ENCODE results near the gene CHRM2. TPM values are rescaled to one million over a fixed set of nuclear protein-coding genes. Genes with fewer than 3 reads are reported as not detected.

Gene CHRM2
- total RNA-seq, 1 experiment from 2014 or later: not detected

GRCh38 chr7:136887317-136887716 lies 18.9 kb downstream of the CHRM2 start:
- ATAC-seq (no peak), DNase-seq (ENCODE audit: low read depth, low spot score) (no peak)
- CTCF ChIA-PET: no interaction called here

GRCh38 chr7:136890399-136890798 lies 21.9 kb downstream of the CHRM2 start:
- ChIA-PET RAD21 (ENCODE audit: low non-redundant PET in 1 of 2, low total read pairs in 2 of 2, uncharacterized antibody in 2 of 2, unreplicated experiment in 2 of 2) (no interaction called here), POLR2A (no interaction called here), CTCF (no interaction called here)
- Histone ChIP-seq H3K9me3 (ENCODE audit: control insufficient read depth in 1 of 2, insufficient read depth in 1 of 2, low read depth in 1 of 2, low read length in 2 of 2) (peaks cover 5 to 19% of the 10 kb centered on the region in 2 experiments; a peak in 2 of 4 replicates), H3K4me3 (replicated peaks in 1 of 2; ENCODE audit: low read depth in 1 of 2, low read length in 2 of 2) (no peak overlapping the region), H3K79me2 (ENCODE audit: insufficient read depth, low read length) (no peaks in the 10 kb centered on the region), H3K4me1 (ENCODE audit: control insufficient read depth in 1 of 2, insufficient read depth in 2 of 2, low read length in 2 of 2) (no peaks in the 10 kb centered on the region), H3K9ac (ENCODE audit: low read length) (no peak overlapping the region), H3K36me3 (ENCODE audit: control insufficient read depth in 1 of 2, insufficient read depth in 2 of 2, low read length in 2 of 2) (no peaks in the 10 kb centered on the region), H2AFZ (ENCODE audit: low read depth, low read length, poor library complexity, severe bottlenecking) (no peak overlapping the region), H4K20me1 (ENCODE audit: insufficient read depth) (no peaks in the 10 kb centered on the region), H3K4me2 (ENCODE audit: low read length) (no peak overlapping the region), H3K27ac (ENCODE audit: low read depth, low read length) (no peak overlapping the region), H3K27me3 (ENCODE audit: insufficient read depth, low read length) (no peaks in the 10 kb centered on the region), H3K9me2 (ENCODE audit: insufficient read depth) (no peaks in the 10 kb centered on the region)
- no TSS peak for BruUV-seq (replicated peaks)
- DNase-seq (ENCODE audit: low read depth, low spot score): no peak
- intact Hi-C loops (cut with micrococcal nuclease): no loop called here
- no peak for ATAC-seq
- no peak for TF ChIP-seq YY1 (IDR thresholded peaks at IDR 0.05; ENCODE audit: extremely low read depth, insufficient replicate concordance, low read depth, low read length)
- no peak for TF ChIP-seq POLR2AphosphoS5 (IDR thresholded peaks at IDR 0.05; ENCODE audit: low read depth, low read length)
- no peak for TF ChIP-seq ELF1 (IDR thresholded peaks at IDR 0.05; ENCODE audit: borderline replicate concordance, low read depth)
- no peak for TF ChIP-seq POLR2A (IDR thresholded peaks at IDR 0.05; ENCODE audit: borderline replicate concordance, extremely low read depth, insufficient read depth, insufficient read length)
- no peak for TF ChIP-seq CTCF (IDR thresholded peaks at IDR 0.05 in 2 of 3, conservative IDR thresholded peaks at IDR 0.05 in 1 of 3; ENCODE audit: borderline replicate concordance in 1 of 3, insufficient read depth in 1 of 3, low read depth in 2 of 3, low read length in 2 of 3)
- TF ChIP-seq JUND (IDR thresholded peaks at IDR 0.05): no peak
- no peak for TF ChIP-seq RAD21 (IDR thresholded peaks at IDR 0.05; ENCODE audit: low read depth)
- TF ChIP-seq EGR1 (IDR thresholded peaks at IDR 0.05; ENCODE audit: low read depth): no peak
- no peak for TF ChIP-seq SRF (IDR thresholded peaks at IDR 0.05; ENCODE audit: low read depth)
- no peak for TF ChIP-seq ZBTB33 (IDR thresholded peaks at IDR 0.05; ENCODE audit: extremely low read depth, insufficient replicate concordance, low read length)
- no peak for TF ChIP-seq CEBPB (IDR thresholded peaks at IDR 0.05; ENCODE audit: low read depth)
- no peak for TF ChIP-seq ATF3 (IDR thresholded peaks at IDR 0.05)

More at GRCh38 chr7:136887317-136887716, 18.9 kb downstream of the CHRM2 start:
- no peaks in the 10 kb centered on the region for H4K20me1 ChIP-seq (ENCODE audit: insufficient read depth)
- intact Hi-C loops (cut with micrococcal nuclease): no loop called here
- no peak overlapping the region for H3K27ac ChIP-seq (ENCODE audit: low read depth, low read length)
- H3K9ac ChIP-seq (ENCODE audit: low read length): no peak overlapping the region
- ChIA-PET POLR2A (no interaction called here), RAD21 (ENCODE audit: low non-redundant PET in 1 of 2, low total read pairs in 2 of 2, uncharacterized antibody in 2 of 2, unreplicated experiment in 2 of 2) (no interaction called here)
- no peak overlapping the region for H3K4me2 ChIP-seq (ENCODE audit: low read length)
- no peaks in the 10 kb centered on the region for H3K4me1 ChIP-seq (ENCODE audit: control insufficient read depth in 1 of 2, insufficient read depth in 2 of 2, low read length in 2 of 2)
- no peak overlapping the region for H2AFZ ChIP-seq (ENCODE audit: low read depth, low read length, poor library complexity, severe bottlenecking)
- no peaks in the 10 kb centered on the region for H3K27me3 ChIP-seq (ENCODE audit: insufficient read depth, low read length)
- H3K9me3 ChIP-seq (ENCODE audit: control insufficient read depth in 1 of 2, insufficient read depth in 1 of 2, low read depth in 1 of 2, low read length in 2 of 2): peaks cover 5 to 11% of the 10 kb centered on the region in 2 experiments; a peak in 2 of 4 replicates
- H3K36me3 ChIP-seq (ENCODE audit: control insufficient read depth in 1 of 2, insufficient read depth in 2 of 2, low read length in 2 of 2): no peaks in the 10 kb centered on the region
- no peak overlapping the region for H3K4me3 ChIP-seq (replicated peaks in 1 of 2; ENCODE audit: low read depth in 1 of 2, low read length in 2 of 2)
- H3K79me2 ChIP-seq (ENCODE audit: insufficient read depth, low read length): no peaks in the 10 kb centered on the region
- H3K9me2 ChIP-seq (ENCODE audit: insufficient read depth): no peaks in the 10 kb centered on the region
- BruUV-seq (replicated peaks): no TSS peak
- TF ChIP-seq ZNF274 (IDR thresholded peaks at IDR 0.05; ENCODE audit: low read depth, low read length) (no peak), SIN3A (IDR thresholded peaks at IDR 0.05; ENCODE audit: low read depth) (no peak), SRF (IDR thresholded peaks at IDR 0.05; ENCODE audit: low read depth) (no peak), FOSL1 (IDR thresholded peaks at IDR 0.05; ENCODE audit: low read depth) (no peak), EGR1 (IDR thresholded peaks at IDR 0.05; ENCODE audit: low read depth) (no peak), SP1 (IDR thresholded peaks at IDR 0.05; ENCODE audit: low read depth) (no peak)
